Stimulated activated CD4-positive, alpha-beta T cell treated with anti-CD3 and anti-CD28 coated beads, Interleukin-1b, Interleukin-23, amount 100 ng/mL, for 4 hours (primary cell): ENCODE measurements around the gene PAQR5.
A peak's percentile ranks its signal among the peaks of the same experiment; 100 is the strongest.
"Not testable (repeated sequence)": the region's sequence is repeated elsewhere in the genome, so short reads cannot be mapped to it uniquely, and the experiment has no call there.

Experiments used
- DNase-seq, 2 donors: peaks; one replicate each; pipeline ENCODE4 v3.0.0-alpha.2; 2020; ENCODE audit warnings: low read depth in 2 of 2

Gene PAQR5

DNA sequence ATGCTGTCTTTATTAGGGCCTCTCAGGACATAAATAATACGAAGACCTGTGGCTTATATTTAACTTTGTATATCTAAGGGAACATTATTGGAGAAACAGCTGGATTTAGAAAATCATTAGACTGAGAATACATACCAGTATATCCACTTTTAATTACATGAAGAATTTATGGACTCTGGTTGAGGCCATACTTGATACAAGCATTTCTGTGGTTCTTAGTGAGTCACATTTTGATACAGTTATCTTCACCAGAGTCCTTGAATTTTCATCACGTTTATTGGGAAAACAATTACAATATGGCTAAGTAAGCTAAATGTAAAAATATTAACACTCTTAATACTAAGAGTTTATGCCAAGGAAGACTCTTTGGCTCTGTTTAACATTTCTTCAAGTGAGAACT, 125.3 kb downstream of the PAQR5 start:
- DNase-seq: no peak

GRCh38 chr15:69424748-69425413, 126.2 kb downstream of the PAQR5 start:
- no peak for DNase-seq

GRCh38 chr15:69433831-69434230, 135.1 kb downstream of the PAQR5 start:
- DNase-seq: no peak

GRCh38 chr15:69434238-69434637, 135.5 kb downstream of the PAQR5 start:
- no peak for DNase-seq

- no peak for DNase-seq
Observed at GRCh38 chr15:69434679-69435078, 136.0 kb downstream of the PAQR5 start.

DNA sequence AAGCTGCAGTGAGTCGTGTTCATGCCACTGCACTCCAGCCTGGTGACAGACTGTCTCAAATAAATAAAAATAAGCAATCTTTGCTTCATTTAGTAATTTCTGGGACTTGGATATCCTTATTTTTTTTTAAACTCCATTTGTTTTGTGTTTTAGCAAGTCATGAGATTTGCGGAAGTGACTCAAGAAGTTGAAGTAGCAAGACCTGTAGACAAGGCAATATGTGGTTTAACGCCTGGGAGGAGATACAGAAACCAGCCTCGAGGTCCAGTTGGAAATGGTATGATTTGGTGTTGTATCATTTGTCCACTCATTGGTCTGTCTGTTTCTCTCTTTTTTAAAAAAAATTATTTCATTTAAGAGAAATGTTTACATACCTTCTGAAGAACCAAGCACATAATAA, 137.3 kb downstream of the PAQR5 start:
- DNase-seq: no peak

DNA sequence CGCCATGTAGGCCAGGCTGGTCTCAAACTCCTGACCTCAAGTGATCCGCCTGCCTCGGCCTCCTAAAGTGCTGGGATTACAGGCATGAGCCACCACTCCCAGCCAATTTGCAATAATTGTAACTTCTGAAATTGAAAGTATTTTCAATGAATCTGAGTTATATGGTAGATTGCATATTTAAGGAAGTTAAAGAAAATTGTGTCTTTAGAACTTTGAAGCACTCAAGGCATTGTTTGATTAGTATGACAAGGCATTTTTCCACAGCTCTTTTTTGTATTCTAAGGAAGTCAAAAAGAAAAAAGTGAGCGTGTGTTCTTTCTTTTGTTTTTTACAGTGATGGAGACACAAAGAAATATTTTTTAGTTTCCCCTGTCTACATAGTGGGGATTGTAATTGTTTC, 138.2 kb downstream of the PAQR5 start:
- DNase-seq: no peak

GRCh38 chr15:69439623-69440022, 140.9 kb downstream of the PAQR5 start:
- DNase-seq: no peak

DNA sequence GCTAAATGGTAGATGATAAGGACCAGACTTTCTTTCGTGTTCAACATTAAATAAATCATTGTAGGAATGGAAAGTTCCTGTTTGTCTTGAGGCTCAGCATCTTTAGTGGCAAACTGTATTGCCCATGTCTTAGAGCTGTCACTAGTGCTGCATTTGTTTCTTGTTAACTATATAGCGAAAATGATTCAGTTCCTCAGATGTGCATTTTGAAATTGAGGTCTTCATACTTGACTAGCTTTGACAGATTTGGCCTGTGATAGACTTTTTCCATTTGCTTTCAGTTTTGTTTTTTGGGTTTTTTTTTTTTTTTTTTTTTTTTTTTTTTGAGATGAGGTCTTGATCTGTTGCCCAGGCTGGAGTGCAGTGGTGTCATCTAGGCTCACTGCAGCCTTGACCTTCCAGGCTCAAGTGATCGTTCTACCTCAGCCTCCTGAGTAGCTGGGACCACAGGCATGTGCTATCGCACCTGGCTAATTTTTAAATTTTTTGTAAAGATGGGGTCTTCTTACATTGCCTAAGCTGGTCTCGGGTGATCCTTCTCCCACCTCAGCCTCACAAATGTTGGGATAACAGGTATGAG, 144.4 kb downstream of the PAQR5 start:
- DNase-seq: no peak

DNA sequence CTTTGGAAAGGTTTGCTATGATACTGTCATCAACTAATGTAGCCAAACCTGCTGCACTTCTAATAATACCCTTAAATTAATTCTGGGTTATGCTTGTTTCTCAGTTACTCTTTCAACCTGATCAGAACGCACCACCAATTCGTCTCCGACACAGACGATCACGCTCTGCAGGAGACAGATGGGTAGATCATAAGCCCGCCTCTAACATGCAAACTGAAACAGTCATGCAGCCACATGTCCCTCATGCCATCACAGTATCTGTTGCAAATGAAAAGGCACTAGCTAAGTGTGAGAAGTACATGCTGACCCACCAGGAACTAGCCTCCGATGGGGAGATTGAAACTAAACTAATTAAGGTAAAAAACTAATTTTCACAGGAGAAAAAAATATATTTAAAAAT, 146.0 kb downstream of the PAQR5 start:
- no peak for DNase-seq

DNA sequence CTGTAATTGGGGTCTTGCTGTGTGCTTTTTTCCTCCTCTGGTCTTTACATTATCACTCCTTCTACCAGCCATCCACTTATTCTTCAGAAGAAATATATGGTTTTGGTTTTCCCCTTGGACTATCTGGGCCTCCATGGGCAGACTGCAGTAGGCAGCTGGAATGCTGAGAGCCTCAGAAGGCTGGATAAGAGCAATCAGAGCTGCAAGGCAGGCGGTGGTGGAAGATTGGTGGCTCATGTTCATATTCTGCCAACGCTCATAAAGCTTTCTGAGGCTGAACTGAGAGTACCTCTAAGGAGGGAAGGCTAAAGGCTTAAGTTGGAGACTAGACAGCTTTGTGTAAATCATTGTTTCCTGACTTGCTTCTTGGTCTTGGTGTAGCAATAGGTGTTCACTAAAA, 148.2 kb downstream of the PAQR5 start:
- no peak for DNase-seq

GRCh38 chr15:69450221-69450620, 151.5 kb downstream of the PAQR5 start:
- not testable (repeated sequence) for DNase-seq

DNA sequence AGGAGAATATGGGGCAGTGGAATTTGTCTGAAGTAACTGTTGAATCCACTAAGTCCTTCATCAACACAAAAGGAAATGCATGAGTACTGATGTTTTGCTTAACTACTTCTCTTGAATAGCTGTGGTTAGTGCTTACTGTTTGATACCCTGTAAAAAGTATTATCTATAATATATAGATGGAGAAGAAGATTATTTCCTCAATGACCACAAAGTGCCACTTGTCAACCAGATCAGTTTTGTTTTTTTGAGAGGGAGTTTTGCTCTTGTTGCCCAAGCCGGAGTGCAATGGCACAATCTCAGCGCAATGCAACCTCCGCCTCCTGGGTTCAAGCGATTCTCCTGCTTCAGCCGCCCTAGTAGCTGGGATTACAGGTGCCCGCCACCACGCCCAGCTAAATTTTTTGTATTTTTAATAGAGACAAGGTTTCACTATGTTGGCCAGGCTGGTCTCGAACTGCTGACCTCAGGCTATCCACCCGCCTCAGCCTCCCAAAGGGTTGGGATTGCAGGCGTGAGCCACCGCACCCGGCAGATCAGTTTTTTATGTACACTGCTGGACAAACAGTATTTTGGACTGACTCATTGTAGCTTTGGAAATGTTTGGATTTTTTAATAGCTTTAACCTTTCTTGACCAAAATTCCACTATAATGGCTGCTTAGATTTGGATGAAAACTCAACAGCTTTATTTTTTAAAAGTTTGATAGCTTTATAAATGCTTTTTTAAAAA, 152.4 kb downstream of the PAQR5 start:
- DNase-seq: no peak

- DNase-seq: no peak
Observed at GRCh38 chr15:69451951-69452691, 153.4 kb downstream of the PAQR5 start.

GRCh38 chr15:69452692-69453521, 154.2 kb downstream of the PAQR5 start, which contains the start of gene RPLP1:
Gene RPLP1, plus strand, starts transcription at chr15:69452818. Its CDS starts 131 bp downstream, at chr15:69452949.
- DNase-seq: peak; percentile 92 to 96

DNA sequence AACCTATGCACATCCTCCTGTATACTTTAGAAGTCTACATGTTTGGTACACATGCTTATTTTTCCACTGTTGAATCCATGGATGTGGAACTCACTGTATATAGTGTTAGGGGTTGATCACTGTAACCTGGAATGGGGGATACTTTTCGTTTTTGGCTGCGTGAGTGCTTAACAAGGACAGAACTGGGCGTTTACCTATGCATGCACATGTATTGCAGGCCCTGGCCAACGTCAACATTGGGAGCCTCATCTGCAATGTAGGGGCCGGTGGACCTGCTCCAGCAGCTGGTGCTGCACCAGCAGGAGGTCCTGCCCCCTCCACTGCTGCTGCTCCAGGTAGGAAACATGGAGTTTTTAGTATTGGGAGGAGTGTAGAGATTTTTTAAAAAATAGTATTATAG, 156.2 kb downstream of the PAQR5 start:
- no peak for DNase-seq

GRCh38 chr15:69456208-69457166, 157.8 kb downstream of the PAQR5 start:
- no peak for DNase-seq
